IPS-18c (cell line): ENCODE data around the gene TAC4.

Experiments used
- H3K4me3 ChIP-seq: 2 replicates; pipeline ENCODE4 v1.7.0; 2013; ENCODE audit warnings: low read depth, mild to moderate bottlenecking, low read length, moderate library complexity; ENCODE audit not compliant: insufficient read depth
- H3K9me3 ChIP-seq: one replicate; pipeline ENCODE4 v1.6.1; 2013; ENCODE audit warnings: mild to moderate bottlenecking, low read length, moderate library complexity; ENCODE audit not compliant: control insufficient read depth, insufficient read depth

TAC4 gene

DNA sequence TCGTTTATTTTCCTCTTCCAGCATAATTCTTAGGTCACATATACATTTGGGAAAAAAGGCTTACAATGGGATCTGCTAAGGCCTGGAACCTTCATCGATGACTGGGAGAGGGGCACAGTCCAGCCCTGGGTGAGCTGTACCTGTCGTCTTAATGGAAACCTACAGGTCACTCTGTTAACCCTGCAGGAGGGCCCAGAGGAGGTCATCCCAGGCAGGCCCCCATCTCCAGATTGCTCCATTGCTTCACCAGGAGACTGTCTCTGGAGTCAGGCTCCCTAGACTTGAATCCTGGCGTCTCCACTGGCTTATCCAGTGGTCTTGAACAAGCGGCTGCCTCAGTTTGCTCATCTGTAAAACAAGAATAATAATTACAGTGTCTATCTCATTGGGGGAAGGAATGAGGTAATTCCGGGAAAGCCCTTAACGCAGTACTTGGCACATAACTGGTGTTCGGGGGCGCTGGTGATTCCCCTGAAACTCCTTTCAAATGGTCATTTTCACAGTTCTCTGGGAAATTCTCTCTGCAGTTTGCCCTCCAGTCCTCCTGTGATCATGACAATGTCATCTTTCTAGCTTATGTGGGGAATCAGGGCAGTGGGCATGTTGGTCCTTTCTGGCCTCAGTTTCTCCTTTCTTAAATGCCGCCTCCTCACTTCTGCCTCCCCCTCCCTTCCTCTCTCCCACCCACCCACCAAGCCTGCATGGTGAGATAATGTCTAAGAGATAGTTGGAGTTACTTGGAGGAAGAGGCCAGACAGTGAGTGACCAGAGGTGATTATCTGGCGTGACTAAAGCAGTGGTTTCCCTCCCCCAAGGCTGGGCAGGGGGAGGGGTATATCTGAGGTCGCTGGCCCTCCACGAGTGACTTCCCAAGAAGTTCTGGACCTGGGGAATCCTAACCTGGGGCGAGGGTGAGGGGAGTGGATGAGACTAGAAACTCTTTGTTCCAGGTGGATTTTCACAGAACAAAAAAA lies 31.3 kb upstream of the TAC4 start:
- H3K9me3 ChIP-seq = no peaks in the 10 kb centered on the region

GRCh38 chr17:49875685-49876084 lies 27.8 kb upstream of the TAC4 start:
- H3K4me3 ChIP-seq = no peak overlapping the region
- H3K9me3 ChIP-seq = no peaks in the 10 kb centered on the region

More for the DNA sequence above, 31.3 kb upstream of the TAC4 start:
- H3K4me3 ChIP-seq = no peak overlapping the region

DNA sequence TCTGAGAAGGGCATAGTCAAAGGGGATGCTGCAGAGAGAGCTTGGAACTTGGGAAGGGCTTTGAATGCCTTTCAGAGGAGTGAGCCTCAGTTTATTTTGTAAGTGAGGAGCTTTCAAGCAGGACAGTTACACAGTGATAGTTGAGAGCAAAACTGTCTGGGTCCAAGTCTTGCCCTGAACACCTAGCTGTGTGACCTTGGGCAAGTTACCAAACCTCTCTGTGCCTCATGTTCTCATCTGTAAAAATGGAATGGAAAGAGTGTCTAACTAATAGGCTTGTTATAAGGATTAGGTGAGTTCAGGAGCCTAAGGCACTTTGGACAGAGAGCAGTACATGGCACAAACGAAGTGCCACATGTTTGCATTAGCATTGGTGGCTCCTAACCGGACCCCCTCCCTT lies 27.0 kb upstream of the TAC4 start:
- Histone ChIP-seq H3K4me3 (no peak overlapping the region), H3K9me3 (no peaks in the 10 kb centered on the region)

DNA sequence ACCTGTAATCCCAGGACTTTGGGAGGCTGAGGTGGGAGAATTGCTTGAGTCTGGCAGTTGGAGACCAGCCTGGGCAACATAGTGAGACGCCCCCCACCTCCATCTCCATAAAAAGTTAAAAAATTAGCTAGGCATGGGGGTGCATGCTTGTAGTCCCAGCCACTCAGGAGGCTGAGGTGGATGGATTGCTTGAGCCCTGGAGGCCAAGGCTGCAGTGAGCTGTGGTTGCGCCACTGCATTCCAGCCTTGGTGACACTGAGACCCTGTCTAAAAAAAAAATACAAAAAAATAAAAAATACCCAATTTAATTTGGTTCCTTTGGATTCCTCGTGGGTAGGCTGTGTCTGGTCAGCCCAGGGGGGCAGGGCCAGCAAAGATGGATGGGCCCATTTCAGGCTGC lies 26.1 kb upstream of the TAC4 start:
- no peaks in the 10 kb centered on the region for H3K9me3 ChIP-seq
- no peak overlapping the region for H3K4me3 ChIP-seq

GRCh38 chr17:49873466-49873865 lies 25.6 kb upstream of the TAC4 start:
- no peak overlapping the region for H3K4me3 ChIP-seq
- no peaks in the 10 kb centered on the region for H3K9me3 ChIP-seq

DNA sequence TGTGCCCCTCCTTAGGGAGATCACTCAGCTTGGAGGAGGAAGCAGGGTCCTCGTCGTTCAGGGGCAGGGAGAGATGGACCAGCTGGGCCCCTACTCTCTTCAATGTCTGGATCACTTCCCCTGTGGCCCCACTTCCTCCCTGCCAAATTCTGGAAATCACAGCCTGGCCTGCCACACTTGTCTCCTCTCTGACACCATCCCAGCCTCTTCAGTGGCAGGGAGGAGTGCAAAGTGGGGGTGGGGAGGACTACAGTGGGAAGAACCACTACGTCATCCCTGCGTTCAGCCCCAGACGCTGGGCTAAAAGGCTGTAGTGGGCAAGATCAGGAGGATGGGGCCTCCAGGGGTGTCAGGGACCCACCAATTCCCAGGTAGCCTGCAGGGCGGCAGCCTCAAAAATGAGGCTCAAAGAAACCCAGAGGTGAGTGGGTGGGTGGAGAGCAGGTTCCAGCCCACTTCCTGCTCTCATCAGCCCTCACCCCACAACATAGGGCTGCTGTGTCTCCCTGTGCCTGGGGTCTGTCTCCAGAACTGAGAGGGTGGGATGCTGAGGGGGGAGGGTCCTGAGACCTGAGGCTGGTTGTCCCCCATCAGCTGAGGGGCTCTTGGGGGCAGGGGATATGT lies 25.0 kb upstream of the TAC4 start:
- Histone ChIP-seq H3K4me3 (no peak overlapping the region), H3K9me3 (no peaks in the 10 kb centered on the region)

DNA sequence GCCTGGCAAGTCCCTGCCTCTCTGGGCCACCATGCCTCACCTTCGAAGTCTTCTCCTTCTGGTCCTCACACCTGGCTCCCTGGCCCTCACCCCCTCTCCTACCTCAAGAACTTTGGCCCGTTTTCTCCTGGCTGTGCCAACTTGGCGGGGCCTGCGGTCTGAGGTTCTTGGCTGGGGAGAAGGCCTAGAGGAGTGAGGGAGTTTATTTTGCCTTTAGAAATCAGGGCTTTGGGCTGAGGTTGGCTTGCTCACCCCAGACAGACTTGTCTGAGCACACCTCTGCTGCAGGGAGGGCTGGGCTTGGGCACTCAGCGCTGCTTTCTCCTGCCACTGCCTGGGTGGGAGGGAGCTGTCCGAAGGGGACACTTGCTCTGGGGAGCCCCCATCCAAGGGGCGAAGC lies 23.3 kb upstream of the TAC4 start:
- H3K9me3 ChIP-seq = no peaks in the 10 kb centered on the region
- H3K4me3 ChIP-seq = no peak overlapping the region

GRCh38 chr17:49870298-49870697 lies 22.4 kb upstream of the TAC4 start:
- no peak overlapping the region for H3K4me3 ChIP-seq
- no peaks in the 10 kb centered on the region for H3K9me3 ChIP-seq

DNA sequence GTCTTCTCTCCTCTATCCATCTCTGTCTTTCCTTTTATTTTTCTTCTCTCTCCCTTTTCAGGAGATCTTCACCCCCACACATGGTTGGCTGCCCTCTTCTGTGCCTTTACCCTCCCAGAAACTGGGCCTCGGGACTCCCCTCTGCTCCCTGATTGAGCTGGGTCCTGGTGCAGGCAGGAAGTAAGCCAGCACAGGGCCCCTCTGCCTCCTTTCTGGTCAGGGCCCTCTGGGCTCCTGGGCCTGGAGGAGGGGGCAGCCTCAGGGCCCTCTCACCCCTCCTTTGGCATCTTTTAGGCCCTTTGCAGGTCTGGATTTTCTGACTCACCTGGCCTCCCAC lies 21.1 kb upstream of the TAC4 start:
- Histone ChIP-seq H3K9me3 (no peaks in the 10 kb centered on the region), H3K4me3 (no peak overlapping the region)

GRCh38 chr17:49866882-49867413 lies 19.1 kb upstream of the TAC4 start:
- H3K4me3 ChIP-seq = no peak overlapping the region
- H3K9me3 ChIP-seq = no peaks in the 10 kb centered on the region

DNA sequence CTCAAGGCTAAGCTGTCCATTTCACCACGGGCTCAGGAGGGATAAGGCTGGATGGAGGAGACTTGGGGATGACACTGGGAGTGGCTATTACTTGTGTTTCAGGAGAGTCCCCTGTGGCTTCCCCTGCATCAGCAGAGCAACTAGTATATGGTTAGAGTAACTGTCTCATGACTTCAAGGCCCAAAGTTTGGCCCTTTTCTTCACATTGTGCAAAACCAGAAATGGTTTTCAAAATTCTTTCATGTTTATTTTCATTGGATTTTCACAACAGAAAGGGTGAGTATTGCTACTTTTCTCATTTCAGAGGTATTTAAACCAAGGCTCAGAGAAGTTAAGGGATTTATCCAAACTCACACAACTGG lies 18.1 kb upstream of the TAC4 start:
- Histone ChIP-seq H3K4me3 (no peak overlapping the region), H3K9me3 (no peaks in the 10 kb centered on the region)

GRCh38 chr17:49862781-49863331 lies 15.0 kb upstream of the TAC4 start:
- H3K4me3 ChIP-seq = no peak overlapping the region
- H3K9me3 ChIP-seq = no peaks in the 10 kb centered on the region

GRCh38 chr17:49861150-49861884 lies 13.4 kb upstream of the TAC4 start:
- H3K9me3 ChIP-seq = no peaks in the 10 kb centered on the region
- no peak overlapping the region for H3K4me3 ChIP-seq

DNA sequence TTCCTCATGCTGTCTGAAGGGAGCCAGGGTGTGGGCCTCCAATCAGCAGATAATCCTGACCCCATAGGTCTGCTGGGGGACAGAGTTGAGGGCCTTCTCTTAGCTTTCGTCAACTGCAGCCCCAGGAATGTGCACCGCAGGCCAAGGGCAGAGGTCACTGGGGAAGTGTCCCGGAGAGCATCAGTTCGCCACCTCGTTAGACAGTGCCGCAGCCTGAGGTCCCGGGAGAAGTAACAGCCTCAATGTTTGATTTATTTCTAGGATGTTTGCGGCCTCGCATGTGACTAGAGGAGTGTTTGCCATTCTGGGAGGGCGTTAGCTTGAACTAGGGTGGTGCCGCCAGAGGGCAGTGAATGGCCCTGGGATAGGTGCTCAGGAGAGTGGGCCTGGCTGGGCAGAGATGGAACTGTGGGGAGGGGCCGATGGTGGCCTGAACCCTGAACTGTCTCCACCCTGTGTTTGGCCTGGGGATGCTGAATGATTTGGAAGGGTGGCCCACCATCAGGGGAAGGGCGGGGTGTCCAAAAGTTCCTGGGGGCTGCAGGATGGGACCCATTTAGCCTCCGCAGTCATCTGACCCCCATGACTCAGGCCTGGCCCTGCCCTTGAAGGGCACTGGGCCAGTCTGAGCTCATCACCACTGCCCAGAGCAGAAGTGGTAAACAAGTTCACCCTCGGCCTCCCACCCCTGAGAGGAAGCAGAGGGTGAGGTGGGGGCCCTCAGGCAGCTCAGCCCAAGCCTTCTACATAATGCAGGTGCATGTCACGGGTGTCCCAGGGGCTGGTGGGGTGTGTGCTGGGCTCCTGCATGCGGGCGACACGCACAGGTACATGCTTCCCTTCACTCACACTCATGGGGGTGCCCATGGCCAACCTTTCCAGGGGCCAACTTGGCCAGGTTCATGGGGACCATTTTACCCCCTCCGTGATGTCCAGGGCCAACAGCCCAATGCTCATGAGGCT lies 12.4 kb upstream of the TAC4 start:
- Histone ChIP-seq H3K4me3 (no peak overlapping the region), H3K9me3 (no peaks in the 10 kb centered on the region)

DNA sequence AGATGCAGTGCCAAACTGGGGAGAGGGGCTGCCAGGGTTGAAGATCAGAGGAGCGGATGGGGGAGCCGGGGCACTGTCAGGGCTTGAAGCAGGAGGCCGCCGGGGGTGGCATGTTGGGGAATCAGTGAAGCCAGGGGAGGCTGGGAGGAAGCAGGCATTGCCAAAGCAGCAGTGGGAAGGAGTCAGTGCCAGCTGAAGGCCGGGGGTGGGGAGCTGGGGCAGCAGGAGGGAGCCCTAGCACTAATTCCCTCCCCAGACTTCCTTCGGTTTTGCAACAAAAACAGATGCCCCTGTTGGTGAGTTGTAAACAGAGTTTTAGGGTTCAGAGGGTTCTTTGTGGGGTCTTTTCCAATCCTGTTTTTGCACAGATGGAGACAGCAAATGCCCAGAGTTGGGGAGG lies 10.9 kb upstream of the TAC4 start:
- Histone ChIP-seq H3K4me3 (no peak overlapping the region), H3K9me3 (no peaks in the 10 kb centered on the region)

DNA sequence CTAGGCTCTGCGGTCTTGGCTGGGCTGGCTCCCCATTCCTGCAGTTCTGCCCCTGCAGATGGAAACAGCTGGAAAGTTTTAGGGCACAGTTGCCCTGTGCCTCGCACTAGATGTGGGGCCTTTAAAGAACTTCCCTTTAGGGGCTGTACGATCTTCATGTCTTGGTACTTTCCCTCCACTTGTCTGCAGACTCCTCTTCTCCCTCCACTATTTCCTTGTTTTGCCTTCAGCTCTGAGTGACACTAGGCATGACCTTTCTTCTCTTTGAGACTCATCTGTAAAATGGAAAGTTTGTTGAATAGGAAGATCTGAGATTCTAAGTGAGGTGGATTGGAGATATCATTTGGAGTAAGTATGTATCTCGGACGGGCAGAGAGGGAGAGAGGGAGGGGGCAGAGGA lies 6.3 kb upstream of the TAC4 start:
- peaks cover 2% of the 10 kb centered on the region for H3K9me3 ChIP-seq
- no peak overlapping the region for H3K4me3 ChIP-seq
